GM12874 (cell line): ENCODE measurements around the gene HOXB5.
A peak's percentile ranks its signal among the peaks of the same experiment; 100 is the strongest.

Source experiments
- CTCF ChIP-seq: IDR thresholded peaks from 2 replicates; pipeline ENCODE4 v1.5.1; 2011; ENCODE audit warnings: low read depth, mild to moderate bottlenecking, control low read depth, low read length, moderate library complexity; ENCODE audit not compliant: insufficient read depth

HOXB5 gene

GRCh38 chr17:48639136-48639535 lies 45.6 kb upstream of the HOXB5 start:
- no peak for TF ChIP-seq CTCF

- TF ChIP-seq CTCF: no peak
These were observed 44.0 kb upstream of the HOXB5 start for GRCh38 chr17:48637323-48638260.

GRCh38 chr17:48636177-48637018 lies 42.8 kb upstream of the HOXB5 start:
- TF ChIP-seq CTCF: peak; percentile 89

GRCh38 chr17:48634493-48635208 lies 41.1 kb upstream of the HOXB5 start:
- no peak for TF ChIP-seq CTCF

- TF ChIP-seq CTCF: no peak
These were observed 39.7 kb upstream of the HOXB5 start for GRCh38 chr17:48633266-48633677.

GRCh38 chr17:48632579-48633265 lies 39.1 kb upstream of the HOXB5 start:
- TF ChIP-seq CTCF: no peak
